Body of pancreas (tissue), 4 donors: ENCODE measurements around the gene SLC30A4. TPM values are rescaled to one million over a fixed set of nuclear protein-coding genes. Genes with fewer than 3 reads are reported as not detected.
A peak's percentile ranks its signal among the peaks of the same experiment; 100 is the strongest.

Experiments used
- ATAC-seq: fragments of 150-250 bp; one replicate; pipeline ENCODE4 v1.9.1; 2016
- DNase-seq, 4 donors: peaks; one replicate each; pipeline ENCODE4 v3.0.0-alpha.2; 2019
- H3K27ac ChIP-seq, 4 donors: fragments of 200-600 bp; sonication (generic); 1 replicate in 3 of 4; 2 replicates in 1 of 4; pipeline versions ENCODE4 v1.5.1 to v1.6.1; 2016 to 2019; ENCODE audit warnings: mild to moderate bottlenecking in 1 of 4, mixed read lengths in 1 of 4, moderate library complexity in 1 of 4
- H3K27me3 ChIP-seq, 2 donors: fragments of 200-600 bp; sonication (generic); one replicate each; pipeline ENCODE4 v1.6.0; 2016; ENCODE audit warnings: mild to moderate bottlenecking in 1 of 2
- H3K36me3 ChIP-seq, 2 donors: fragments of 200-600 bp; sonication (generic); replicated peaks in 1 of 2; 2 replicates each; pipeline ENCODE4 v1.5.1; 2016; ENCODE audit warnings: low read depth in 2 of 2; ENCODE audit not compliant: insufficient read depth in 1 of 2
- H3K4me1 ChIP-seq: fragments of 200-600 bp; sonication (generic); one replicate; pipeline ENCODE4 v1.6.0; 2016
- H3K4me3 ChIP-seq, 2 donors: fragments of 200-600 bp; sonication (generic); 1 replicate in 1 of 2; 2 replicates in 1 of 2; pipeline ENCODE4 v1.5.1; 2016 to 2019
- H3K9me3 ChIP-seq, 3 donors: fragments of 200-600 bp; sonication (generic); 1 replicate in 2 of 3; 2 replicates in 1 of 3; pipeline ENCODE4 v1.5.1; 2016
- CTCF ChIP-seq, 7 experiments: fragments of 450-650 bp in 4 of 7; fragments of 200-600 bp in 3 of 7; sonication (generic) in 3 of 7; IDR thresholded peaks; one replicate each; pipeline ENCODE4 v1.5.1; 2016 to 2019; ENCODE audit warnings: antibody characterized with exemption in 7 of 7
- POLR2A ChIP-seq, 3 donors: fragments of 450-650 bp; IDR thresholded peaks; one replicate each; pipeline ENCODE4 v1.6.1; 2016; ENCODE audit warnings: antibody characterized with exemption in 3 of 3, mild to moderate bottlenecking in 2 of 3
- WGBS, 2 donors: methylation state at CpG; one replicate each; pipeline ENCODE4 v1.1.5; 2017; 5-methylcytosine and 5-hydroxymethylcytosine counted together
- intact Hi-C: fragments of 100-400 bp; cut with DNase I; formaldehyde crosslinking; loops from one replicate; pipeline ENCODE4 v1.15.1; 2023
- microRNA counts, 2 donors: library from miRNA; unstranded; fragments of <30 nt; microRNA quantifications; one replicate each; lab custom pipeline; 2017
- small RNA-seq: library from RNA; depleted of rRNA; stranded (forward); fragments of <200 nt; gene quantifications from one replicate; pipeline ENCODE3, GENCODE V24; 2016
- total RNA-seq, 2 donors: library from RNA; depleted of rRNA; stranded (reverse); fragments of >200 nt; gene quantifications; one replicate each; pipeline ENCODE4 v1.1.0, GENCODE V29; 2016

SLC30A4 gene
- total RNA-seq, 2 donors from 2014 or later: 2.0 to 2.6 TPM

DNA sequence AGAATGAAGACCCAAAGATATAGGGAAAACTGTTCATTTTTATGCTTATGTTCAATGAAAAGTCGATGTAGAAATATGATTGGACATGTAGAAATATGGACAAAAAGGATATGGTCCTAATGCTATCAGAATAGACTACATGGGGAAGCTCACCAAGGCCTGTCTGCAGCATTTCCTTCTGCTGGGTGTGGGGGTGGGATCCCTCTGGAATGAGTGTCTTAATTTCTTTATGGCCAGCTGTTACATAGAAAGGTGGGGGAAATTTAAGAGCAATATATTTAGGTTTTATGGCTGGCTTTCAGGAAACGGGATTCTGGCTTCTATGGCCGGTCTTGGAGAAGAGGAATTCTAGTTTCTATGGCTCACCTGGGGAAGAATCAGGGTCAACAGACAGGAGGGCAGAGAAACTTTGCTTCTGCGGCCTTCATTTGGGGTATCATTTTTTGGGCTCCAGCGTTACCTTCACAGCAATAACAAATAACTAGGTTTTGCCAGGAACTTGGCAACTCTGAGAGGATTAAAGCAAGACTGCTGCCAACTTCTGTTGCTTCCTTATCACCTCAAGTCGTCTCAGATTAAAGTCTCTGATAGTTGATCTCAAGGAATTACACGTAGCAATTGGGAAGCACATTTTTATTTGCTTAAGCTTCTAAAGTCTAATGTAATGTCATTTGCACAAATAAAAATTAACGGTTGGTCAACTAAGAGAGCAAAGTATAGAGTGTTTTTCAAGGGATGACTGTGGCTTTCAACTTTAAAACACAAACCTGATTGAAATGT, 87.2 kb downstream of the SLC30A4 start:
- WGBS, 2 donors: 54 to 55% methylated on average over 8 of the region's 8 CpGs
- H3K36me3 ChIP-seq: no peaks in the 10 kb centered on the region
- TF ChIP-seq CTCF (IDR thresholded peaks at IDR 0.05): no peak
- no peak for TF ChIP-seq POLR2A (IDR thresholded peaks at IDR 0.05)

GRCh38 chr15:45434078-45434567, 88.4 kb downstream of the SLC30A4 start:
- Histone ChIP-seq H3K4me3 (no peak overlapping the region), H3K27ac (no peak overlapping the region), H3K9me3 (no peaks in the 10 kb centered on the region), H3K27me3 (no peaks in the 10 kb centered on the region), H3K4me1 (peaks cover 16% of the 10 kb centered on the region), H3K36me3 (no peaks in the 10 kb centered on the region)
- 86 to 94% methylated on average over 2 of the region's 2 CpGs for WGBS, 2 donors
- intact Hi-C loops: no loop called here
- ATAC-seq (no peak), DNase-seq (no peak)
- TF ChIP-seq CTCF (IDR thresholded peaks at IDR 0.05): no peak

More for the DNA sequence above, 87.2 kb downstream of the SLC30A4 start:
- no peak for DNase-seq
- Histone ChIP-seq H3K27ac (no peak overlapping the region), H3K4me1 (peaks cover 12% of the 10 kb centered on the region), H3K27me3 (no peaks in the 10 kb centered on the region), H3K4me3 (no peak overlapping the region), H3K9me3 (no peaks in the 10 kb centered on the region)
- intact Hi-C loops: no loop called here
- ATAC-seq: no peak

DNA sequence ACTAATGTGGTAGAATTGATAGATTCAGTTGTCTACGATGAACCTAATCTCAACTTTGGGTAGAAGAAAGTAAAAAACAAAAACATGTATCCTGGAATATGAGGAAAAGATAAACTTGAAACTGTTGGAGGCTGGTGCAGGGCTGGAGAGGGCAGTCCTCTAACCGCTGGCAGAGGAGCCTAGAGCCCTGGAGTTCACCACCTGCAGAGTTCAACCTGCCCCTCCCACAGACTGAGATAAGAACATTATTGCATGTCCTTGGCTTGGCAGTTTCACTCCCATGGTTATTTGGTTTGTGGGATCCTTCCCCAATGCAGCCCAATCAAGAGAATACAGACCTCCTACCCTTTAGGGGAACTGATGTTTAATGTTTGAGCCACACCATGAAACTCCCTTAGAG, 91.0 kb downstream of the SLC30A4 start:
- TF ChIP-seq CTCF (IDR thresholded peaks at IDR 0.05) (no peak), POLR2A (IDR thresholded peaks at IDR 0.05) (no peak)
- peak overlapping the region in 1 of 4 donors; percentile 10 for H3K27ac ChIP-seq
- peak; percentile 56 for ATAC-seq

GRCh38 chr15:45429941-45430792, 92.4 kb downstream of the SLC30A4 start:
- no peaks in the 10 kb centered on the region for H3K9me3 ChIP-seq
- H3K36me3 ChIP-seq: no peaks in the 10 kb centered on the region
- ATAC-seq (peak; percentile 87), DNase-seq (peak; percentile 75 to 85 (median 80))
- whole genome bisulfite sequencing, 2 donors: 10 to 21% methylated on average over 18 to 73 of the region's 73 CpGs
- peak overlapping the region; percentile 12 to 22 for H3K4me3 ChIP-seq
- intact Hi-C loops: loop anchor here (5.0 to 10.0 kb wide), 2 partner anchors 32 to 185 kb away; no protein-coding TSS in a partner anchor
- no peaks in the 10 kb centered on the region for H3K27me3 ChIP-seq
- peak overlapping the region in 1 of 4 donors; percentile 6 for H3K27ac ChIP-seq
- TF ChIP-seq CTCF (IDR thresholded peaks at IDR 0.05): peak; percentile 99 to 100 (median 99)
- TF ChIP-seq POLR2A (IDR thresholded peaks at IDR 0.05): peak in 1 of 3 donors; percentile 20
- H3K4me1 ChIP-seq: peaks cover 16% of the 10 kb centered on the region

More for the DNA sequence above, 91.0 kb downstream of the SLC30A4 start:
- no peak overlapping the region for H3K4me3 ChIP-seq
- 31 to 33% methylated on average over 2 of the region's 2 CpGs for WGBS, 2 donors
- no peaks in the 10 kb centered on the region for H3K27me3 ChIP-seq
- intact Hi-C loops: no loop called here
- H3K4me1 ChIP-seq: peaks cover 16% of the 10 kb centered on the region
- no peaks in the 10 kb centered on the region for H3K36me3 ChIP-seq
- peak; percentile 38 to 71 (median 54) for DNase-seq
- no peaks in the 10 kb centered on the region for H3K9me3 ChIP-seq

MicroRNAs encoded within 50 kb of the gene (microRNA counts, 767-probe panel; counts per million panel counts)
- microRNA hsa-miR-147b (lab: Ali Mortazavi, UCI): 0 to 736 counts per million in 2 donors

Small RNA genes within 50 kb of the gene (small RNA-seq; reads per million reads assigned to genes)
- gene DPPA5P2 (not detected), gene SNORA41B (not detected)

Other genes starting within 250 kb of the SLC30A4 start
- gene GATM, start 144.2 kb downstream of the SLC30A4 start, total RNA-seq: 1,000 to 10,000 TPM; 1,064 to 1,447 TPM
- gene BLOC1S6, start 64.6 kb upstream of the SLC30A4 start, total RNA-seq: 10 to 100 TPM; 18.5 to 34.0 TPM
- gene SQOR, start 112.3 kb upstream of the SLC30A4 start, total RNA-seq: 10 to 100 TPM; 15.8 to 41.8 TPM